ENCODE results near the gene WDR44. TPM values are rescaled to one million over a fixed set of nuclear protein-coding genes. Genes with fewer than 3 reads are reported as not detected.

The WDR44 gene
- total and polyA plus RNA-seq, 2 experiments from 2014 or later, result 5.3 to 9.7 TPM

- peaks cover 18% of the 10 kb centered on the region for H4K20me1 ChIP-seq (ENCODE audit: insufficient read depth, poor library complexity, severe bottlenecking)
- H2AFZ ChIP-seq, result no peak overlapping the region
- H3K4me1 ChIP-seq (ENCODE audit: insufficient read depth), result no peaks in the 10 kb centered on the region
- H3K36me3 ChIP-seq (replicated peaks; ENCODE audit: insufficient read depth, low read depth), result no peaks in the 10 kb centered on the region
- WGBS (ENCODE audit: low lambda C conversion rate, missing lambda C conversion rate), result 48% methylated on average over 6 of the region's 6 CpGs
- TF ChIP-seq EZH2phosphoT487 (IDR thresholded peaks at IDR 0.05; ENCODE audit: low read depth, severe bottlenecking, unreplicated experiment) (no peak), CTCF (IDR thresholded peaks at IDR 0.05; ENCODE audit: poor library complexity) (no peak), EZH2 (IDR thresholded peaks at IDR 0.05; ENCODE audit: borderline replicate concordance) (no peak)
- peaks cover 78% of the 10 kb centered on the region for H3K79me2 ChIP-seq
- H3K9me2 ChIP-seq (replicated peaks; ENCODE audit: insufficient read depth), result no peaks in the 10 kb centered on the region
- DNase-seq (ENCODE audit: low spot score), result no peak
- peak overlapping the region; percentile 52 for H3K4me2 ChIP-seq
- no peaks in the 10 kb centered on the region for H3K9me3 ChIP-seq (ENCODE audit: low read depth)
- H3K27ac ChIP-seq, result no peak overlapping the region
- no peaks in the 10 kb centered on the region for H3K27me3 ChIP-seq
- H3K4me3 ChIP-seq, result no peak overlapping the region
Measured at GRCh38 chrX:118350221-118350620, 4.3 kb downstream of the WDR44 start.

GRCh38 chrX:118350706-118351105 lies 4.8 kb downstream of the WDR44 start:
- DNase-seq (ENCODE audit: low spot score), result no peak
- TF ChIP-seq EZH2 (IDR thresholded peaks at IDR 0.05; ENCODE audit: borderline replicate concordance), result no peak
- TF ChIP-seq CTCF (IDR thresholded peaks at IDR 0.05; ENCODE audit: poor library complexity), result no peak
- TF ChIP-seq EZH2phosphoT487 (IDR thresholded peaks at IDR 0.05; ENCODE audit: low read depth, severe bottlenecking, unreplicated experiment), result no peak
- Histone ChIP-seq H3K27me3 (no peaks in the 10 kb centered on the region), H3K4me2 (peak overlapping the region; percentile 52), H2AFZ (no peak overlapping the region), H3K79me2 (peaks cover 82% of the 10 kb centered on the region), H4K20me1 (ENCODE audit: insufficient read depth, poor library complexity, severe bottlenecking) (peaks cover 18% of the 10 kb centered on the region), H3K27ac (no peak overlapping the region), H3K9me2 (replicated peaks; ENCODE audit: insufficient read depth) (no peaks in the 10 kb centered on the region), H3K4me3 (no peak overlapping the region), H3K36me3 (replicated peaks; ENCODE audit: insufficient read depth, low read depth) (no peaks in the 10 kb centered on the region), H3K4me1 (ENCODE audit: insufficient read depth) (no peaks in the 10 kb centered on the region), H3K9me3 (ENCODE audit: low read depth) (no peaks in the 10 kb centered on the region)
- 97% methylated on average over 1 of the region's 1 CpG for WGBS (ENCODE audit: low lambda C conversion rate, missing lambda C conversion rate)

GRCh38 chrX:118352566-118352965 lies 6.7 kb downstream of the WDR44 start:
- Histone ChIP-seq H3K9me3 (ENCODE audit: low read depth) (no peaks in the 10 kb centered on the region), H3K4me3 (no peak overlapping the region), H2AFZ (no peak overlapping the region), H3K79me2 (peaks cover 81% of the 10 kb centered on the region), H3K36me3 (replicated peaks; ENCODE audit: insufficient read depth, low read depth) (no peaks in the 10 kb centered on the region), H3K4me2 (no peak overlapping the region), H4K20me1 (ENCODE audit: insufficient read depth, poor library complexity, severe bottlenecking) (peaks cover 18% of the 10 kb centered on the region), H3K27ac (no peak overlapping the region), H3K9me2 (replicated peaks; ENCODE audit: insufficient read depth) (no peaks in the 10 kb centered on the region), H3K4me1 (ENCODE audit: insufficient read depth) (no peaks in the 10 kb centered on the region), H3K27me3 (no peaks in the 10 kb centered on the region)
- no peak for DNase-seq (ENCODE audit: low spot score)
- TF ChIP-seq EZH2 (IDR thresholded peaks at IDR 0.05; ENCODE audit: borderline replicate concordance) (no peak), CTCF (IDR thresholded peaks at IDR 0.05; ENCODE audit: poor library complexity) (no peak), EZH2phosphoT487 (IDR thresholded peaks at IDR 0.05; ENCODE audit: low read depth, severe bottlenecking, unreplicated experiment) (no peak)
